ENCODE results near the gene ZNF70.

The ZNF70 gene

GRCh38 chr22:23690713-23691112 is 60.2 kb downstream of the ZNF70 start, which contains the start of gene RGL4:
Gene RGL4, plus strand, starts transcription at chr22:23691013. Its CDS starts 1,018 bp downstream, at chr22:23692031.
- DNase-seq, result no peak

GRCh38 chr22:23689414-23689813 is 61.5 kb downstream of the ZNF70 start:
- no peak for DNase-seq
